Measurements from ENCODE around the gene KCNMA1. TPM values are rescaled to one million over a fixed set of nuclear protein-coding genes. Genes with fewer than 3 reads are reported as not detected.

Gene KCNMA1
- total RNA-seq, 1 donor from 2014 or later, result 15.3 TPM

- no peak for DNase-seq (ENCODE audit: low read depth)
Observed at GRCh38 chr10:77071001-77071511, 566.6 kb downstream of the KCNMA1 start.

DNA sequence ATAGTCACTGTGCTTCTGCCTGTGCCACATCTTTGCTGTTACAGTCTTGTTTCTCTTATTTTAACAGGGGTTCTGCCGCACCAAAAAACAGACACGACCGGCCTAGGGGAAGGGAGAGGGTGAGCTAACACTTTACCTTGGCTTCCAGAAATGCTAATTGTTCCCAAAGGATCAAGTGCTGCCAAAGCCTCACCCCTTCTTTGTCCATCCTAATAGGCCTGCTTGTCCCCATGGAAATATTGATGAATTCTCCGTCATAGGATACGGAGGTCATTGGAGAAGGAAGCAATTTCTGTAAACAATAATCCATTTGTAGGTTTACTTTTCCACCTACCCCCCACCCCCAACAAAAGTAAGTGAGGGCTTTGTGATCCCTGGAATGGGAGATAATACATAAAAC is 567.3 kb downstream of the KCNMA1 start:
- no peak for DNase-seq (ENCODE audit: low read depth)

GRCh38 chr10:77068969-77069368 is 568.6 kb downstream of the KCNMA1 start:
- DNase-seq (ENCODE audit: low read depth), result no peak

DNA sequence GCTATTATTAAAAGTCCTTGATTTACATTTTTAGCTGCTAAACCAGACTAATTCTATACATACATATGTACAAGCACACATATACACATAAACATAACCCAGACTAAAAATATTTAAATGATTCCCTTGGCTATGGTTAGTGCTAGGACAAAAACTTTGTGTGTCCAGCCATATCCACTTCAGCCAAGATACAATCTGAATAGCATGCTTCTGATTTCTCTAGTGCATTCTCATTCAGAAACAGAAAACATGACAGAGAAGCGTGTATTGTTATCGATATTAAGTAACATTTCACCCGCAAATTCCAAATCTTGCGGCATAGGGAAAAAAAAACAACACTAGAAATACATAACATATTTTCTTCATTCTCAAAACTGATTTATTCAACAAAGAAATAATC is 569.3 kb downstream of the KCNMA1 start:
- DNase-seq (ENCODE audit: low read depth), result no peak

DNA sequence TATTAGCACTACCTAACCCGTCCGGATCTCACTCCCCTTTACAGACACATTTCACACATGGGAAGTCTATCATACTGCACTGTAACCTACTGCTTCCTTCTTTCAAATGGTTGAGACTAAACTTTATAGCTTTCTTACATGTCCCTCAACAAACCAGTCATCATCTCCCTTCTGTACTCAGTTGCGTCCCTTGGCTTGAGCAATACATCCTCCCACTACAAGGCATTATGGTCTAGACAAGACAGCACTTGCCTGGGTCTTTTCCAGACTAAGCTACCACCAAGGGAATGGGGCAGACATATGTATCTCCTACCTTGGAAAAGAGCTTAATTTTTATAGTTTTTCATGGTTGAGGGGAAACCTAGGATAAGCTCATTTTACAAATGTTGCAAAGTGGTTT is 575.2 kb downstream of the KCNMA1 start:
- DNase-seq (ENCODE audit: low read depth), result no peak

DNA sequence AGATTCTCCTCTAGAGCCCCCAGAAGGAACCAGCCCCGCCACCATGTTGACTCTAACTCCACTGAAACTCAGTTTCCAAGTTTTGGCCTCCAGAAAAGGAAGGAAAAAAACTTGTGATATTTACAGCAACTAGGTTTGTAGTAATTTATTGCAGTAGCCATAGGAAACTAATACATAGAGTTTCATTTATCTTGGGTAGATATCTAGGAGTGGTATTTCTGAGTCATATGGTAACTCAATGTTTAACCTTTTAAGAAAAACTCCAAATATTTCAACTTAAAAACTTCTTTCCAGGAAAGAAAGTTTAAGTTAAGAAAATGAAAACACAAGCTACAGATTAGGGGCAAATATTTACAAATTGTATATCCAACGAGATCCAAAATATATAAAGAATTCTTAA is 576.7 kb downstream of the KCNMA1 start:
- DNase-seq (ENCODE audit: low read depth), result no peak

DNA sequence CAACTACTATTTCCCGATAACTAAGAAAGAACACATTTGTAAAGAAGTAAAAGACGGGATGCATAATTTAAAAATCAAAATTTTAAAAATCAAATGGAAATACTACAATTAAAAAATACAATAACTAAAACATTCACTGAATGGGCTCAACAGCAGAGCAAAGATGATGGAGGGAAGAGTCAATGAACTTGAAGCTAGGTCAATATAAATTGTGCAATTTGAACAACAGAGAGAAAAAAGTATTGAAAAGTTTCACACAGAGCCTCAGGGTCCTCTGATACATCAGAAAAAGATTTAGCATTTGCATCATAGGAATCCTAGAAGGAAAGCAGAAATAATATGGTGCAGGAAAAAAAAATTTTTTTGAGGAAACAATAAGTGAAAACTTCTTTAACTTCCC is 581.0 kb downstream of the KCNMA1 start:
- no peak for DNase-seq (ENCODE audit: low read depth)

GRCh38 chr10:77052593-77052992 is 585.0 kb downstream of the KCNMA1 start:
- no peak for DNase-seq (ENCODE audit: low read depth)

GRCh38 chr10:77051837-77052236 is 585.8 kb downstream of the KCNMA1 start:
- DNase-seq (ENCODE audit: low read depth), result no peak

- peak; percentile 4 for DNase-seq (ENCODE audit: low read depth)
Observed at GRCh38 chr10:77049896-77050295, 587.7 kb downstream of the KCNMA1 start.

- DNase-seq (ENCODE audit: low read depth), result no peak
Observed at GRCh38 chr10:77049146-77049545, 588.5 kb downstream of the KCNMA1 start.

- peak; percentile 23 for DNase-seq (ENCODE audit: low read depth)
Observed at GRCh38 chr10:77045085-77045484, 592.5 kb downstream of the KCNMA1 start.

DNA sequence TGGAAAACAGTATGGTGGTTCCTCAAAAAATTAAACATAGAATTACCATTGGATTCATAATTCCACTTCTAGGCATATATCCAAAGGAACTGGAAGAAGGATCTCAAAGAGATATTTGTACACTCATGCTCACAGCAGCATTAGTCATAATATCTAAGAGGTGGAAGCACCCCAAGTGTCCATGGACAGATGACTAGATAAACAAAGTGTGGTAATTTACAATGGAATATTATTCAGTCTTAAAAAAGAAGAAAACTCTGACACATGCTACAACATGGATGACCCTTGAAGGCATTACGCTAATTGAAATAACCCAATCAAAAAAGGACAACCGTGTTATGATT is 594.2 kb downstream of the KCNMA1 start:
- no peak for DNase-seq (ENCODE audit: low read depth)

DNA sequence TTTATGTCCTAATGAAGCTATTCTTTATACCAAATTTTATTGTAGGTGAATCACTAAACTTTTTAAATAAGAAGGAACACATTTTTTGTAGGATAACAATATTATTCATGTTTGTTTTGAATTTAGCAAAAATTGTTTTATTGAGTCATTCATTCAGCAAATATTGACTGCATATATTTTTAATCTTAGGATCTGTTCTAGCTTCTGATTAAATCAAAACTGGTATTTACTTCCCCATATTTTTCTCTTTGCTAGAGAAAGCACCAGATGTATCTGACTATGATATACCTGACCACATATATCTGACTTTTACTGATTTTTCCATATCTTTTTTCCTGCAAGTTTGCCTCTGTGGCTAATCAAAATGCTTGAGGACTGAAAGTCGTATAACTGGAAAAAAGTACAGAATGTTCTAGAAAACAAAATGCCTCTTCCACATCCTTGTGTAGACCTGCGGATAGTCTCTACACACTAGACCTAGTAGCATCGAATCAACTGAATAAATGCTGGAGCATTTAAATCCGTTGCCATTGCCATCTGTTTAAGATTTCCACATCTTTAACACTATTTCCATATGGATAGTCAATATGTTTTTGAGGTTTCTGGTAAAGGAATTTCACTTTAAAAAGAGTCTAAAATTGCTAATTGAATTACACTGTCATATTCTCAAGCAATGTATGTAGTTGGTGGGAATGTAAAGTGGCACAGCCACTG is 594.7 kb downstream of the KCNMA1 start:
- DNase-seq (ENCODE audit: low read depth), result no peak

DNA sequence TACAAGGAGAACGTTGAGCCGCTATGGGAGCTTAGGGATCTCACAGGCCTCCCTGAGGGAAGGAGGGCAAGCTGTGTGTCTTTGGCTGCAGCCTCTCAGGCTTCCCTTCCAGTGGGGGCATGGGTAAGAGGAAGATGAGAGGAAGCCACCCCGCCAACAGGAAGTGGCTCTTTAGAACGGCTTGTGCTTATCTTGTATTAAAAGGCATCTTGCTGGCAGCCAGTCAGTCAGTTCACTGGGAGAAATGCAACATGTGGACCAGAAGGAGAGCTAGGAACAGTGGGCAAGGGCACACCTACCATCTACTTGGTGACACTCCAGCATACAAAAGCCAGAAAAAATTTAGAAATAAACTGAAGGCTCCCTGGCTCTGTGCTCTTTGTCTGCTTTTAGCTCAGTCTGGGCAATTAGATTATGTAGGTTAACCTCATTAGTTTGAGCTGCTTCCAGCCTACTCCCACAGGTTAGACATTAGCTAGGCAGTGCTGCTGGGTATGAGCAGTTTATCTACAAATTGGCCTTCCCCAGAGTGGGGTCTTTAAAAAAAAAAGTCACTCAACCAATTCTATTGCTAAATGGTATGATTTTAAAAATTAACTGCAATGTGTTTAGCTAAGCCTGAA is 595.9 kb downstream of the KCNMA1 start:
- no peak for DNase-seq (ENCODE audit: low read depth)

DNA sequence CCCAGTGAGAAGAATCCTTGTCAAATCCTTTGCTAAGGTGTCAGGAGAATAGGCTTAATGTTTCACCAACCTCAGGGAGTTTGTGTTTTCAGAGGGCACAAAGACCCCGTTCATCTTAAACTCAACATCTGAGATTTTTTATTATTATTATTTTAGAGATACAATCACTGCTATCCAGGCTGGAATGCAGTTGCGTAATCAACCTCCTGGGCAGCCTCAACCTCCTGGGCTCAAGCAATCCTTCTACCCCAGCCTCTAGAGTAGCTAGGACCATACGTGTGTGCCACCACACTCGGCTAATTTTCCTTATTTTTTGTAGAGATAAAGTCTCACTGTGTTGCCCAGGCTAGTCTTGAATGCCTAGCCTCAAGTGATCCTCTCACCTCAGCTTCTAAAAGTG is 599.2 kb downstream of the KCNMA1 start:
- no peak for DNase-seq (ENCODE audit: low read depth)

- DNase-seq (ENCODE audit: low read depth), result no peak
Observed at GRCh38 chr10:77037735-77038403, 599.7 kb downstream of the KCNMA1 start.

GRCh38 chr10:77036993-77037734 is 600.4 kb downstream of the KCNMA1 start:
- DNase-seq (ENCODE audit: low read depth), result no peak

DNA sequence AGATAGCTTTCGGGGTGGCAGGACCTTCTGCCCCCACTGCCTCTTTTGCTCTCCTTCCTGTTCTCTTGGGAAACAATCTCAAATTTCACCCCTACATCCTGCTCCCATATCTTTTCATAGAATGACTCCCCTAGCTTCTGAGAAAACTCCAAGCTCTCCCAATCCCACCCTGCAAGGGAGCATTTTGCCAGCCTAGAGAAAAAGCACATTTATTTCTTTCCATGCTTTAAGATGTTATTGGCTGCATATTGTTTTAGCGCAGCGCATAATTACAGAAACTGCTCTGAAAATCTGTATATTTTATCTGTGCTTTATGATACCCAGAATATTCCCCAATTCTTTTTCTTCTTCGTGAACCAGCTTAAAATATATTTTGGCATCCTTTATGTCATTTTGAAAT is 601.3 kb downstream of the KCNMA1 start:
- no peak for DNase-seq (ENCODE audit: low read depth)

DNA sequence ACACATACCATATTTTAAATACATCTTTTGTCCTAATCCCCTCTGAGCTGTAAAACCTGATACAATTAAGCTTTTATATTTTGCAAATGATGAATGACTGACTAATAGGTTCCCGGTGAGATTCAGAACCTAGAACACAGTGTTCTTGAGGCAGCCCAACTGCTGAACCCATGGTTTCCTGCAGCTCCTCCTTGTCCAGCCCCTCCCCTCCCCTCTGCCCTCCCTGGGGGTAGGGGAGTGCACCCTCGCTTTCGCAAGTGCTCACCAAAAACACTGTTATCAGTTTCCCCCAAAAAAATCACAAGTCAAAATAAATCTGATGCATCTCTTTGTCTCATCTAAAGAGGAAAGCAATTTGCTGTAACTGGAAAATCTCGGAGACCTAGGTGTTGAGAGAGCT is 602.8 kb downstream of the KCNMA1 start:
- DNase-seq (ENCODE audit: low read depth), result no peak

- DNase-seq (ENCODE audit: low read depth), result no peak
Observed at GRCh38 chr10:77034240-77034639, 603.4 kb downstream of the KCNMA1 start.

DNA sequence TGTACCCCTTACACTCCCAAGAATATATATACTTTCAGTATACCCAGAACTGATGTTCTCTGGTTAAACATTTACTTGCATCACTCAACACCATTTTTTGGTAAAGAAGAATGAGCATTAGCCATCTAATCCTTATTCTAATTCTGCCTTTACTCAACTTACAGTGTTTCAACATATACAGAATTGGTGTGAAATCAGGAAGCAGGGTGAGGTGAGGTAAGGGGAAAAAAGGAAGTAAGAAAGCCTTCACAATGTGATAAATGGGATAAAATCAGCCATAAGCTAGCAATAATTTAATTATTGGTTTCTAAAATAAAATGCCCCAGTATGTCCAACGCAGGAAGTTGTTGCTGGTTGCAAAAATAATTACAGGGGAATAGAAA is 605.4 kb downstream of the KCNMA1 start:
- no peak for DNase-seq (ENCODE audit: low read depth)
